Activated CD4-positive, alpha-beta T cell treated with anti-CD3 and anti-CD28 coated beads for 48 hours (primary cell): ENCODE results near the gene NUDT19.
A peak's percentile ranks its signal among the peaks of the same experiment; 100 is the strongest.
"Not testable (repeated sequence)": the region's sequence is repeated elsewhere in the genome, so short reads cannot be mapped to it uniquely, and the experiment has no call there.

Experiments
- DNase-seq: peaks from one replicate; pipeline ENCODE4 v3.0.0-alpha.2; 2020

NUDT19 gene

DNA sequence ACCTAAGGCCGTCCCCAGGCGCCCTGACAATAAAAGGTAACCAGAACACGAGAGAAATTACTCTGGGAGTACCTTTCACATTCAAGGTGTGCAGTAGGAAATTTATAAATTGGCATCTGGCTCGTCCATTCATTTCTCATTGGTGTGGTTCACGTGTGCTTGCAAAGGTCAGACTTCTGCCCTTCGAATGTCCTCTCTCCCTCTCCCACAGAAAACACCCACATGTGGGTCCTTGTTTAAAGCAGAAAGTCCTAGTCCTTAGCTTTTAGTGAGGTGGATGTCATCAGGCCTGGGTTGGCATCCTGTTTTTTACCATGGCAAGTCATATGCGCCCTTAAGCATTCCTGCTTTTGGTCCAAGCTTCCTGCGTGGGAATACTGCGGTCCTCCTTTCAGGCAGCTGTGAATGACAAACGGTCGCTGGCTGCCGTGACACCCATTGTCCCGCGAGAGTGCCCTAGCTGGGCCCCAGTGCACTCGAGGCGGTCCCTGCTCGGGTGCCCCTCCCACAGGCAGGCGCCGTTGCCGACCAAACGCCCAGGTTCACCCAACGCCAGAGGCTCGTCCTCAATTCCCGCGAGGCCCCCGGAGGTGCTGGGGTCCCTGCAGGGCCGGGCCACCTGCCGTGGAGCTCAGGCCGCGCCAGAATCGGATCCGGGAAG is at the start of gene NUDT19:
Gene NUDT19 (plus strand): TSS at position 531 of the 661 bp plus-strand sequence. CDS start 140 bp downstream, outside the sequence.
- DNase-seq: peak; percentile 91

- peak; percentile 78 for DNase-seq
These were observed 48.9 kb upstream of the NUDT19 start for GRCh38 chr19:32642771-32643170.

DNA sequence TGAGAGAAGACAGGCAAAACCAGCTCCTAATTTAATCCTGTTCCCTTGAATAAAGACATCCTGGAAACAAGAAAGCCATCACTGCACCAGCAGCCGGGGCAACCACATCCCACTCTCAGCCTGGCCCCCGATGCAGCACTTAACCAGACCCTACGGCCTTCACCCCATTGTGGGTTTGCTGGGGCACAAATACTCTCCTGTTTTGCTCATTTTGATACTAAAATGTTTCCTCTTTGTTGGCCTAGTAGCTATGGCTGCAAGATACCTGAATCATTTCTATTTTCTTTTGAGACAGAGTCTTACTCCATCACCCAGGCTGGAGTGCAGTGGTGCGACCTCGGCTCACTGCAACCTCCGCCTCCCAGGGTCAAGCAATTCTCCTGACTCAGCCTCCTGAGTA is 45.1 kb upstream of the NUDT19 start:
- peak; percentile 14 for DNase-seq

- no peak for DNase-seq
These were observed 44.3 kb upstream of the NUDT19 start for GRCh38 chr19:32647361-32647760.

GRCh38 chr19:32649751-32650150 is 41.9 kb upstream of the NUDT19 start:
- no peak for DNase-seq

GRCh38 chr19:32650671-32651070 is 41.0 kb upstream of the NUDT19 start:
- no peak for DNase-seq

DNA sequence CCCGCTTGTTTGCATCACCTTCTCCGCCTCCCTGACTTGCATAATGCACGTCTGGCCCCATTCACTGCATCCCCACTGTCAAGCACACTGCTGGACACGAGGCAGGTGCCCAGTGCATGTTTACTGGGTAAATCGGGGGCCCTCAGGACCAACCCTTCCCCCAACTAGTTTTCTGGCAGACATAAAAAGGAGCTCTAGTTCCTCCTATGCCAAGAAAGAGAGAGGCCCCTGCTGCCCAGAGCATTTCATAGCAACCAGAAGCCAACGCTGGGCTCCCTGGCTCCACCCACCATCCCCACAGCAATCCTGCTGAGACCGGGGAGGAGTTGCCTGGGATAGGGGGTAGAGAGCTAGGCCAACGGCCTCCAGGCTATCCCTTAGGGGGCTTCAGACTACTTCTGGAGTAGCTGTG is 39.9 kb upstream of the NUDT19 start:
- DNase-seq: no peak

- DNase-seq: not testable (repeated sequence)
These were observed 39.3 kb upstream of the NUDT19 start for GRCh38 chr19:32652331-32652730.

GRCh38 chr19:32652894-32653598 is 38.6 kb upstream of the NUDT19 start:
- no peak for DNase-seq

DNA sequence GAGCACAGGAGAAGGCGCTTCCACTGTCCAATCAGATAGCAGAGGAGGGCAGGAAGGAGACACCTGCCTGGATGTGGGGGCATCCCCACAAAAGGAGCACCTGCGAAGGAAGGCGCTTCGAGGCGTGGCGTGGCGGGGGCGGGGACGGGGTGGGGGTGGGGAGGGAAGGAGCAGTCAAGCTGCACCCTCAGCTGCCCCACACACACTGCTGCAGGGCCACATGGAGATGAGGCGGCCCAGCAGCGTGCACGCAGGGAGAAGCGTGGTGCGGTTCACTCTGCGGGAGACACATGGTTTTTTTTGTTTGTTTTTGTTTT is 38.1 kb upstream of the NUDT19 start:
- DNase-seq: no peak

DNA sequence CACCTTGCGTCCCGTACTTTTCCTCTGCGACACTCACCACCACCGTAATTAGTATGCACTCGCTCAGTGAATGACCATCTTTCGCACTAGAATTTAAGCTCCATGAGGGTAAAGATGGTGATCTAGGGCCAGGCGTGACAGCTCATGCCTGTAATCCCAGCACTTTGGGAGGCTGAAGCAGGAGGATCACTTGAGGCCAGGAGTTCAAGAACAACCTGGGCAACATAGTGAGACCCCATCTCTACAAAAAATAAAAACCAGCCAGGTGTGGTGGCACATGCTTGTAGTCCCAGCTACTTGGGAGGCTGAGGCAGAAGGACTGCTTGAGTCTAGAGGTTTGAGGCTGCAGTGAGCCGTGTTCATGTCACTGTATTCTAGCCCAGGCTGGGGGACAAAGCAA is 35.2 kb upstream of the NUDT19 start:
- not testable (repeated sequence) for DNase-seq

DNA sequence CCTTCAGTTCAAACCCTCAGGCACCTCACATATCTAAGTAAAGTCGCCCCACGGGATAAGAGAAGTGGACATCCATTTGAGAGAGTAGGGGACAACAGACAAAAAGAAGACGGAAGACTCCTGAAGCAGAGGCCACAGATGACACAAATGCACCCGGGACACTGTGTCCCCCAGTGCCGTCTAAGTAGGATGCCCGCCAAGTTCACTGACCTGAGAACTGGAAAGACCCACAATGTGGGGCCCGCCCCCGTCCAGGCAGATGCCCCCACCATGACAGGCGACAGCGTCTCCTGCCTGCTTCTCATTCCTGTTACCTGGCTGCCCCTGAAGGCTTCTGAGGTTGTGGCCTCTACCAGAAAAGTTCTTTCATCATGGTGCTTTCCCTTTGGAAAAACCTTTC is 33.5 kb upstream of the NUDT19 start:
- no peak for DNase-seq

- no peak for DNase-seq
These were observed 33.1 kb upstream of the NUDT19 start for GRCh38 chr19:32658527-32658926.

DNA sequence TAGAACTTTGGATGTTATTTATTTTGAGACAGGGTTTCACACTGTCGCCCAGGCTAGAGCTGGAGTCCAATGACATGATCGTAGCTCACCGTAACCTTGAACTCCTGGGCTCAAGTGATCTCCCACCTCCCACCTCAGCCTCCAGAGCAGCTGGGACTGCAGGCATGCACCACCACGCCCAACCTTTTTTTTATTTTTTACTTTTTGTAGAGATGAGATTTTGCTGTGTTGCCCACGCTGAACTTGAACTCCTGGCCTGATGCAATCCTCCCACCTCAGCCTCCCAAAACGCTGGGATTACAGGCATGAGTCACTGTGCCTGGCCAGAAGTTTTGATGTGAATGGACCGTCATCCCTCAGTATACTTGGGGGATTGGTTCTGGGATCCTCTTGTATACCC is 30.3 kb upstream of the NUDT19 start:
- DNase-seq: no peak

DNA sequence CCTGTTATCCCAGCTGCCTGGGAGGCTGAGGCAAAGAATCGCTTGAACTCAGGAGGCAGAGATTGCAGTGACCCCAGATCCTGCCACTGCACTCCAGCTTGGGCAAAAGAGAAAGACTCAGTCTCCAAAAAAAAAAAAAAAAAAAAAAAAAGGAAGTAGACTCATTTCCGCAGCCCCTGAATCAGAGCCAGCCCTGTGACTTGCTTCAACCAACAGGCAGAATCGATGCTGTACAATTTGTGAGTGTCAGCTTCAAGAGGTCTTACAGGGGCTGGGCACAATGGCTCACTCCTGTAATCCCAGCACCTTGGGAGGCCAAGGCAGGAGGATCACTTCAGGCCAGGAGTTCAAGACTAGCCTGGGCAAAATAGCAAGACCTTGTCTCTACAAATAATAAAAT is 29.4 kb upstream of the NUDT19 start:
- DNase-seq: no peak

DNA sequence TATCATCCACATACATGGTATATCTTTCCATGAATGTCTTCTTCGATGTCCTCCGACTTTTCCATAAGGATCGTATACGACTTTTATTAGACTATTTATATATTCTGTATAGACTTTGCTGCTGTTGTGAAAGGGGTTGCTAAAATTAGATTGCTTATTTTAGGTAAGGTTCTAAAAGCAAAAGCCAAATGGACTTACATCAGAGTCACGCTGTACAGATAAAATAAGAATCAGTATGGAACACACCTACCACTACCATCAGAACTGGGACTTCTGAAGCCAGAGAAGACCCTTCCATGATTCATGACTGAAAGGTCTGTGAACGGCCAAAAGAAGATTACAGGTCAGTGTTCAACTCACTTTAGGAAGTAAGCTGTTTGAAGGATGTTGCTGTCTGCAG is 25.5 kb upstream of the NUDT19 start:
- no peak for DNase-seq

- DNase-seq: no peak
These were observed 22.3 kb upstream of the NUDT19 start for GRCh38 chr19:32669310-32669709.

DNA sequence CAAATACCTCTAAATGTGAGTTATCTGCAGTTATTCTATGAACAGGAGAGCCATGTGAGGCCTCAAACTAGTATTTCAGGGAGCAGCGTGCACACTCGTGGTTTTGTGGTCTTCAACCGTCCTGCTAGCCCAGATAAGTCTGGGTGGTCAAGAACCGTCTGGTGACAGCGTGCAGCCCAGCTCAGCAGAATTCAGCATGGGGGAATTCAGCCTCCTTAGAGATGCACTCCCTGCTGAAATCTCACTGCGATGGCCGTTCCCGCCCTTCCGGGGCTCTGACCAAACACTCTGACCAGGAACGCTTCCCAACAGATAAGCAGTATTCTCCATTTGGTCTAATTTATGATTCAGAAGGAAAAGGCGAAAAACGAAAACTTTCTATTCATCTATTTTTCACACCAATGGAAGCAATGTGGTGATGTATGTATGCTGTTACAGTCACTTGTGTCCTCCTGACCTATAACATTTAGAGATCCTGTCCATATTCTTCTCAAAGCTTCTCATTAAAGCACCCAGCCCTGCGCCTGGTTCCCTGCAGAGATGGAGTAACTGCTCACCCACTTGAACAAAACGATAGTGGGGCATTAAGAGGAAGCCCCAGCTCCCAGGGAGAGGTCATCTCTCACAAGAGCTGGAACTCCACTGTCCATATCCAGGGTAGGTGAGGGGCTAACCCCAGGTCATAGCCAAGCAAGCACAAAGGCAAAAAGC is 19.6 kb upstream of the NUDT19 start:
- DNase-seq: no peak

DNA sequence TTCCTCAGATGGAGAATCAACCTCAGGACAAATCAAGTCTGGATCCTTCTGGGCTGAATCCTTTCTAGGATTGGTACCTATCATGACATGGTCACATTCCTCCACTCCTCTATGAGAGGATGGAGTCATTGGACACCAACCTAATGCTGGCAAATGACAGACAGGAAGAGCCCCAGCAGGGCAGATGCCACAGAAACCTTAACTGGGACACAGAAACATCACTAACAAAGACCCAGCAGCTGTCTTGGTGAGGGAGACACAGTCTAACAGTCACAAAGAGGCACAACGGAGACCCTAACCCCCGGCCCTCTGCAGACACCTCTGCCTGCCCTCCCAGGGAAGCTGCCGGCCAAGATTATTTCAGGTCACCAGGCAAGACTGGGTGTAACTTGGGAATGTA is 18.8 kb upstream of the NUDT19 start:
- no peak for DNase-seq

GRCh38 chr19:32673573-32673972 is 18.0 kb upstream of the NUDT19 start:
- no peak for DNase-seq

GRCh38 chr19:32674153-32674930 is 17.3 kb upstream of the NUDT19 start:
- no peak for DNase-seq

DNA sequence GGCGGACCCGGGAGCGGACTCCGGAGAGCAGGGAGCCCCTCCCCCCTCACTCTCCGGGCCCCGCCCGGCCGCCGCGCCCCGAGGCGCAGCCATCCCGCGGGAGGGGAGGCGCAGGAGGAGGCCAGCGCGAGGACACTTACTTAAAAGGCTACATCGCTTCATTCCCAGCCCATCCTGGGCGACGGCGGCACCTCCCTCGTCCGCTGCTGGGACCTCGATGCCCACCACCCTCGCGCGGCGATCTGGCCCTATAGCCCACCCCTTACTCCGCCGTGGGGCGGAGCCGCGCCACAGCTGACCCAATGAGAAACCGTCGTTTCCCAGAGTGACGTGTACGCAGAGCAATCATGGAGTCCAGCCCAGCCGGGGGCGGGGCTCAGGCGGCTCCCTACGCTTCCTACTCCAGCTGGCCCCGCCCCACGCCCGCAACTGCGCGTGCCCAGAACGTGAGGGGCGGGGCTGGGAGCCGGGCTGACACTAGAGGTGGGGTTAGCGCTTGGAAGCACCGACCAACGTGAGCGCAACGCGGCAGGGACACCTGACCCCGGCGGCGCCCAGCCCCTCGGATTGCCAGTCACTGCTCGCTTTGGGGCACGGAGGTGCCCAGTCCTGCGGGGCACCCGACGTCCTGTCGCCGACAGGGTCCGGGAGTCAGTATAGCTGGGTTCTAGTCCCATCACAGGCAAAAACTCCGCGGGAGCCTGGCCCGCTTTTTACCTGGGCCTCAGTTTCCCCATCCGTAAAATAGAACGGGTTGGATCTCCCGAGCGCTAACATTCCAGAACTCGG is 16.5 kb upstream of the NUDT19 start, which contains the start of gene ANKRD27:
Gene ANKRD27 (minus strand): TSS at position 250 of the 789 bp plus-strand sequence. CDS start 16,165 bp downstream, outside the sequence.
- DNase-seq: peak; percentile 99
